ENCODE measurements around the gene NID1. TPM values are rescaled to one million over a fixed set of nuclear protein-coding genes. Genes with fewer than 3 reads are reported as not detected.

NID1 gene
- total and polyA plus RNA-seq, 2 experiments from 2014 or later: 77.7 to 82.0 TPM

DNA sequence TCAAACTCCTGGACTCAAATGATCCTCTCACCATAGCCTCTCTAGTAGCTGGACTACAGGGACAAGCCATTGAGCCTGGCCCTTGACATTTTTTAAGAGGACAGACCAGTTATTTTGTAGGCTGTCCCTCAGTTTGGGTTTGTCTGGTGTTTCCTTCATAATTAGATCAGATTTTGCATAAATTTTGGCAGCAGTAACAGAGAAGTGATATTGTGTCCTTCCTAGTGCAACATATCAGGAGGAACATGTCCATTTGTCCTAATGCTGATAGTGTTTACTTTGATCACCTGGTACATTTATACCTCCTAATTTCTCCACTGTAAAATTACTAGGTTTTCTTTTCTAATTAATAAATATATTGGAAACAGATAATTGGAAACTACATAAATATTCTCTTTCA lies 5.9 kb upstream of the NID1 start:
- TF ChIP-seq EZH2 (IDR thresholded peaks at IDR 0.05; ENCODE audit: insufficient read depth, poor library complexity, severe bottlenecking): no peak
- TF ChIP-seq EZH2phosphoT487 (IDR thresholded peaks at IDR 0.05; ENCODE audit: insufficient read depth, low read depth): no peak
- in situ Hi-C loops (cut with MboI): no loop called here
- no peak overlapping the region for H3K4me2 ChIP-seq (ENCODE audit: unreplicated experiment)

GRCh38 chr1:236069796-236070195 lies 4.9 kb upstream of the NID1 start:
- in situ Hi-C loops (cut with MboI): no loop called here
- no peak overlapping the region for H3K27ac ChIP-seq
- no peaks in the 10 kb centered on the region for H3K79me2 ChIP-seq (ENCODE audit: insufficient read depth)
- WGBS, 2 experiments (ENCODE audit: low coverage in 1 of 2, low lambda C conversion rate in 2 of 2, missing lambda C conversion rate in 2 of 2): 64 to 66% methylated on average over 5 of the region's 5 CpGs
- TF ChIP-seq EZH2phosphoT487 (IDR thresholded peaks at IDR 0.05; ENCODE audit: insufficient read depth, low read depth): no peak
- no peak for TF ChIP-seq EZH2 (IDR thresholded peaks at IDR 0.05; ENCODE audit: insufficient read depth, poor library complexity, severe bottlenecking)
- H3K9me2 ChIP-seq (ENCODE audit: insufficient read depth): no peaks in the 10 kb centered on the region
- H3K27me3 ChIP-seq (replicated peaks; ENCODE audit: insufficient read depth): no peaks in the 10 kb centered on the region
- no peak overlapping the region for H3K4me2 ChIP-seq (ENCODE audit: unreplicated experiment)
- no peak overlapping the region for H3K9ac ChIP-seq
- H4K20me1 ChIP-seq (ENCODE audit: insufficient read depth): no peaks in the 10 kb centered on the region
- DNase-seq: no peak
- no peaks in the 10 kb centered on the region for H3K9me3 ChIP-seq (ENCODE audit: low read depth)
- peaks cover 10% of the 10 kb centered on the region; the same call in 1 of the 2 replicates for H3F3A ChIP-seq (ENCODE audit: insufficient read depth)
- no peaks in the 10 kb centered on the region for H3K36me3 ChIP-seq (ENCODE audit: low read depth)
- H2AFZ ChIP-seq: no peak overlapping the region
- H3K4me1 ChIP-seq (ENCODE audit: insufficient read depth): no peaks in the 10 kb centered on the region
- no peak overlapping the region for H3K4me3 ChIP-seq

More for the DNA sequence above, 5.9 kb upstream of the NID1 start:
- Histone ChIP-seq H3K79me2 (ENCODE audit: insufficient read depth) (no peaks in the 10 kb centered on the region), H3K9me2 (ENCODE audit: insufficient read depth) (no peaks in the 10 kb centered on the region), H4K20me1 (ENCODE audit: insufficient read depth) (no peaks in the 10 kb centered on the region), H3K36me3 (ENCODE audit: low read depth) (no peaks in the 10 kb centered on the region), H3K4me1 (ENCODE audit: insufficient read depth) (no peaks in the 10 kb centered on the region), H3K27ac (no peak overlapping the region), H3K9ac (no peak overlapping the region), H3K4me3 (no peak overlapping the region), H3F3A (ENCODE audit: insufficient read depth) (peaks cover 6% of the 10 kb centered on the region; the same call in 1 of the 2 replicates), H2AFZ (no peak overlapping the region), H3K9me3 (ENCODE audit: low read depth) (no peaks in the 10 kb centered on the region), H3K27me3 (replicated peaks; ENCODE audit: insufficient read depth) (no peaks in the 10 kb centered on the region)
- no peak for DNase-seq

DNA sequence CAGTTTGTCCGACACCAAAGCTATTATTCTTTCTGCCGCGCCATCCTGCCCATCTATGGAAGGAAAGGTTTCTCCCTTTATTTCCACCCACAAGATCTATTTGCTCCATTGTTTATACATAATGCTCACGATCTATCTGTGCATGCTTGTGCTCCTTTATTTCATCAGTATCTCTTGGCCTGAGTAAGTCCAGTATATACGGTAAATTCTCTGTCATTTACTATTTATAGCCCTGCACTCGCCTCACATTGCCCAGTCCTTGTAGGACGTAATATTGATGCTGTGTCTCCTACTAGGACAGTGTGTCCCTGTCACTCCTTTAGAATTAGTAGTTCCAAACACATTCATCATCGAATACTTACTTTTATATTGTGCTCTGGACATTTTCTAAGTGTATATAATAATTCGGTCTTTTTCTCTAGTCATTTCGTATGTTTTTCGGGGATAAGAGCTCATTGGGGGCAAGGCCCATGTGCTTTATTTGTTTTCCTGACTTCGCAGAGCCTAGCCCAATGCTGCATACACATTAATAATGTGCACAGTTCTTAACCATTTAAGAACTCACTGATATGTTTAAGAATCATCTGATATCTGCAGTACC lies 3.1 kb upstream of the NID1 start:
- Histone ChIP-seq H3K27me3 (replicated peaks; ENCODE audit: insufficient read depth) (no peaks in the 10 kb centered on the region), H3K9me2 (ENCODE audit: insufficient read depth) (no peaks in the 10 kb centered on the region), H3K36me3 (ENCODE audit: low read depth) (no peaks in the 10 kb centered on the region), H3K4me1 (ENCODE audit: insufficient read depth) (peaks cover 5% of the 10 kb centered on the region; the same call in 1 of the 2 replicates), H3F3A (ENCODE audit: insufficient read depth) (peaks cover 16% of the 10 kb centered on the region; the same call in 1 of the 2 replicates), H3K4me3 (no peak overlapping the region), H3K9ac (no peak overlapping the region), H3K9me3 (ENCODE audit: low read depth) (no peaks in the 10 kb centered on the region), H2AFZ (no peak overlapping the region), H3K4me2 (ENCODE audit: unreplicated experiment) (no peak overlapping the region), H3K79me2 (ENCODE audit: insufficient read depth) (peaks cover 3% of the 10 kb centered on the region), H3K27ac (no peak overlapping the region), H4K20me1 (ENCODE audit: insufficient read depth) (no peaks in the 10 kb centered on the region)
- WGBS, 2 experiments (ENCODE audit: low coverage in 1 of 2, low lambda C conversion rate in 2 of 2, missing lambda C conversion rate in 2 of 2): 81 to 85% methylated on average over 12 of the region's 12 CpGs
- TF ChIP-seq EZH2 (IDR thresholded peaks at IDR 0.05; ENCODE audit: insufficient read depth, poor library complexity, severe bottlenecking) (no peak), EZH2phosphoT487 (IDR thresholded peaks at IDR 0.05; ENCODE audit: insufficient read depth, low read depth) (no peak)
- DNase-seq: no peak
- in situ Hi-C loops (cut with MboI): no loop called here

DNA sequence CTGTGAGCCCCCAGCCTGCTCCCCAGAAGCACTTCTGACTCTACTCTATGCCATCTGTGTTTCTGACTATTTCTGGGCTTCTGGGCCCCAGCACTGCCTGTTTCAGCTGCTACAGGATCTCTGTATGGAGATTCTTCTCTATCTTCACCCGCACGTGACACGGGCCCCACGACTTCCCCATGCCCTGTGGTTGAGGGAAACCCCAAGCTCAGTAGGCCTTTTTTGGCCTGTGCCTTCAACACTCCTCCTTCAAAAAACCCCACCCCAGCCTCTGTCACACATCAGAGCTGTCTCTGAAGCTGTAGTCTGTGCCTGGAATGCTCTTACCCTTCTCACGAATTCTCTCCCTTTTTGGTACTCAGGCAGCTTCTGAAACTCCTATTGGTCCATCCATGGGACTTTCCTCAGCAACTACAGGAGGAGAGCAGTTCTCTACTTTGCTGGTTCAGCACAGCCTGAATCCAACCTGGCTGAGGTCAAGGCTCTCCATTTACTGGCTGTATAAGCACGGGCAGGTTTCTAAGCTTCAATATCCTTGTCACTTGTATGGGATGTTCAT lies 2.0 kb upstream of the NID1 start:
- whole genome bisulfite sequencing, 2 experiments (ENCODE audit: low coverage in 1 of 2, low lambda C conversion rate in 2 of 2, missing lambda C conversion rate in 2 of 2): 92 to 95% methylated on average over 6 of the region's 6 CpGs
- peaks cover 14% of the 10 kb centered on the region for H3K79me2 ChIP-seq (ENCODE audit: insufficient read depth)
- no peaks in the 10 kb centered on the region for H3K9me3 ChIP-seq (ENCODE audit: low read depth)
- H4K20me1 ChIP-seq (ENCODE audit: insufficient read depth): no peaks in the 10 kb centered on the region
- H3K9ac ChIP-seq: no peak overlapping the region
- no peak overlapping the region for H3K4me2 ChIP-seq (ENCODE audit: unreplicated experiment)
- no peak overlapping the region for H2AFZ ChIP-seq
- no peak overlapping the region for H3K27ac ChIP-seq
- DNase-seq: no peak
- TF ChIP-seq EZH2 (IDR thresholded peaks at IDR 0.05; ENCODE audit: insufficient read depth, poor library complexity, severe bottlenecking) (no peak), EZH2phosphoT487 (IDR thresholded peaks at IDR 0.05; ENCODE audit: insufficient read depth, low read depth) (no peak)
- H3F3A ChIP-seq (ENCODE audit: insufficient read depth): peaks cover 16% of the 10 kb centered on the region; the same call in 1 of the 2 replicates
- no peak overlapping the region for H3K4me3 ChIP-seq
- in situ Hi-C loops (cut with MboI): no loop called here
- H3K9me2 ChIP-seq (ENCODE audit: insufficient read depth): no peaks in the 10 kb centered on the region
- no peaks in the 10 kb centered on the region for H3K27me3 ChIP-seq (replicated peaks; ENCODE audit: insufficient read depth)
- H3K36me3 ChIP-seq (ENCODE audit: low read depth): no peaks in the 10 kb centered on the region
- peaks cover 5% of the 10 kb centered on the region; the same call in 1 of the 2 replicates for H3K4me1 ChIP-seq (ENCODE audit: insufficient read depth)
